Measurements from ENCODE around the gene LSR.

DNA sequence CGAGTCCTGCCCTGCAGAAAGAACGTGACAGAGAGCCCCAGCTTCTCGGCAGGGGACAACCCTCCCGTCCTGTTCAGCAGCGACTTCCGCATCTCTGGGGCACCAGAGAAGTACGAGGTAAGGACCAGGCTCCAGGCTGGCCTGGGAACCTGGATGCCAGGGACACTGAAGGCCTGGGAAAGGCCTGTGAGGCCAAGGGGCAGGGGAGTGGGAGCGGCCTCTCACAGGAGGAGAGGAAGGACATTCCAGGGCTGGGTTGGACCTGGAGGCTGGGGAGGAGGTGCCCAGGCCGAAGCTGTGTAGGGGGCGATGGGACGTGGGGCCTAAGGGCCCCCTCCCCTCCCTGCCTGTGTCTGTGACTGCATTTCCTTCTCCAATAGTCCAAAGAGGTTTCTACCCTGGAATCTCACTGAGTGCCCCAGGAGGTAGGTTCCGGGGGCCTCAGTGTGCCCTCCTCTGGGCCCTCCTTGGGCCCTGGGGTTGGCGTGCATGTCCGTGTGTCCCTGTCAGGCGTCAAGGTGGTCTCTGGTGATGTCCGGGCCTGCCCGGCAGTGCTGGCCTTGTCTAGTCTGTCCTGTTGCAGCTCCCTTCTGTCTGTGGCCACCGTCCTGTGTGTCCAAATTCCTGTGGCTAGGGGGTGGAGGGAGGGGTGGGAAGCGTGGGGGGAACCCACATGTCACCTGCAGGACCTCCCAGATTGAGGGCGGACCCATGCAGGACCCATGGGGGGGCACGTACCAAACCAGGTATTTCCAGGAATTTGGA is 63.3 kb downstream of the LSR start:
- no peak for TF ChIP-seq TAF1 (IDR thresholded peaks at IDR 0.05; ENCODE audit: low read depth)
- TF ChIP-seq EP300 (IDR thresholded peaks at IDR 0.05; ENCODE audit: borderline replicate concordance): no peak
- no peak for TF ChIP-seq RAD21 (IDR thresholded peaks at IDR 0.05; ENCODE audit: low read depth)
- TF ChIP-seq YY1 (IDR thresholded peaks at IDR 0.05; ENCODE audit: low read depth): no peak
- TF ChIP-seq REST (IDR thresholded peaks at IDR 0.05; ENCODE audit: low read depth): no peak
- no peak for TF ChIP-seq EGR1 (IDR thresholded peaks at IDR 0.05)
- no peak for TF ChIP-seq MAX (IDR thresholded peaks at IDR 0.05)
- TF ChIP-seq TEAD4 (IDR thresholded peaks at IDR 0.05): no peak
- TF ChIP-seq, protein P1, sequence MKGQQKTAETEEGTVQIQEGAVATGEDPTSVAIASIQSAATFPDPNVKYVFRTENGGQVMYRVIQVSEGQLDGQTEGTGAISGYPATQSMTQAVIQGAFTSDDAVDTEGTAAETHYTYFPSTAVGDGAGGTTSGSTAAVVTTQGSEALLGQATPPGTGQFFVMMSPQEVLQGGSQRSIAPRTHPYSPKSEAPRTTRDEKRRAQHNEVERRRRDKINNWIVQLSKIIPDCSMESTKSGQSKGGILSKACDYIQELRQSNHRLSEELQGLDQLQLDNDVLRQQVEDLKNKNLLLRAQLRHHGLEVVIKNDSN (IDR thresholded peaks at IDR 0.05): no peak
- TF ChIP-seq FOXM1 (IDR thresholded peaks at IDR 0.05; ENCODE audit: borderline replicate concordance, low read depth): no peak
- no peak for TF ChIP-seq CEBPB (IDR thresholded peaks at IDR 0.05)
- TF ChIP-seq CREB1 (IDR thresholded peaks at IDR 0.05; ENCODE audit: low read depth): no peak
- TF ChIP-seq TCF12 (IDR thresholded peaks at IDR 0.05; ENCODE audit: low read depth): no peak
- no peak for TF ChIP-seq NFIC (IDR thresholded peaks at IDR 0.05)
